HCT116 (cell line): ENCODE data around the gene ERBB4. TPM values are rescaled to one million over a fixed set of nuclear protein-coding genes. Genes with fewer than 3 reads are reported as not detected.

Experiments used
- ATAC-seq: fragments of 200-7000 bp; cut with Tn5 transposase; 2 replicates; pipeline ENCODE4 v1.9.1; 2020; ENCODE audit warnings: mild to moderate bottlenecking, moderate library complexity
- BruUV-seq: library from RNA; stranded (reverse); fragments of 400-500 nt; replicated peaks from 2 replicates; lab custom pipeline; 2021; lab: Mats Ljungman, UMichigan
- CTCF ChIA-PET: fragments of 300-600 bp; sonication (Branson Sonifier 250); formaldehyde crosslinking; loops from one replicate; lab custom pipeline; 2021; ENCODE audit warnings: antibody characterized with exemption; lab: Charles Lee
- POLR2A ChIA-PET: fragments of 300-600, 350-600 bp; sonication (Branson Sonifier 250); formaldehyde crosslinking; loops from one replicate; lab custom pipeline; 2021; ENCODE audit warnings: antibody characterized with exemption; lab: Charles Lee
- RAD21 ChIA-PET, 2 experiments: fragments of 300-600 bp; sonication (Branson Sonifier 250); formaldehyde crosslinking; loops; one replicate each; lab custom pipeline; 2023; ENCODE audit warnings: low total read pairs in 2 of 2; ENCODE audit not compliant: uncharacterized antibody in 2 of 2, unreplicated experiment in 2 of 2, low non-redundant PET in 1 of 2; lab: Charles Lee
- DNase-seq: peaks from one replicate; pipeline ENCODE4 v3.0.0-alpha.2; 2010; ENCODE audit warnings: low read depth, low spot score
- H2AFZ ChIP-seq: fragments of 200-600 bp; shearing (Covaris generic), sonication (generic); 2 replicates; pipeline ENCODE4 v1.6.1; 2017; ENCODE audit warnings: low read depth, mixed run types, mixed read lengths, antibody characterized with exemption, low read length; ENCODE audit not compliant: poor library complexity, severe bottlenecking
- H3K27ac ChIP-seq: 2 replicates; pipeline ENCODE4 v1.5.1; 2012; ENCODE audit warnings: low read depth, low read length
- H3K27me3 ChIP-seq: fragments of 200-600 bp; sonication (generic); 2 replicates; pipeline ENCODE4 v1.6.1; 2016; ENCODE audit warnings: mixed run types, low read length, mixed read lengths; ENCODE audit not compliant: insufficient read depth
- H3K36me3 ChIP-seq, 2 experiments: fragments of 200-500 bp in 1 of 2; fragments of 200-600 bp in 1 of 2; sonication (Bioruptor generic) in 1 of 2; sonication (generic) in 1 of 2; 2 replicates each; pipeline versions ENCODE4 v1.5.1 to v1.6.1; 2014 to 2016; ENCODE audit warnings: low read length in 2 of 2, inconsistent platforms in 1 of 2, mixed read lengths in 1 of 2, mixed run types in 1 of 2; ENCODE audit not compliant: insufficient read depth in 2 of 2, control insufficient read depth in 1 of 2
- H3K4me1 ChIP-seq, 2 experiments: fragments of 200-600 bp in 1 of 2; sonication (generic) in 1 of 2; 2 replicates each; pipeline versions ENCODE4 v1.5.1 to v1.6.1; 2012 to 2017; ENCODE audit warnings: low read length in 2 of 2, inconsistent platforms in 1 of 2, mild to moderate bottlenecking in 1 of 2, mixed read lengths in 1 of 2, mixed run types in 1 of 2, moderate library complexity in 1 of 2; ENCODE audit not compliant: insufficient read depth in 2 of 2, control insufficient read depth in 1 of 2
- H3K4me2 ChIP-seq: fragments of 200-600 bp; sonication (generic); 2 replicates; pipeline ENCODE4 v1.6.1; 2017; ENCODE audit warnings: mixed run types, low read length, mixed read lengths
- H3K4me3 ChIP-seq, 2 experiments: fragments of 200-600 bp in 1 of 2; sonication (generic) in 1 of 2; replicated peaks in 1 of 2; 2 replicates each; pipeline ENCODE4 v1.5.1; 2011 to 2016; ENCODE audit warnings: low read length in 2 of 2, control low read depth in 1 of 2, low read depth in 1 of 2, mild to moderate bottlenecking in 1 of 2, mixed read lengths in 1 of 2, mixed run types in 1 of 2
- H3K79me2 ChIP-seq: fragments of 200-600 bp; sonication (generic); 2 replicates; pipeline ENCODE4 v1.6.1; 2017; ENCODE audit warnings: mild to moderate bottlenecking, mixed run types, low read length, moderate library complexity, mixed read lengths; ENCODE audit not compliant: insufficient read depth
- H3K9ac ChIP-seq: fragments of 200-600 bp; sonication (generic); 2 replicates; pipeline ENCODE4 v1.6.1; 2016; ENCODE audit warnings: low read length, mixed read lengths
- H3K9me2 ChIP-seq: fragments of 200-600 bp; sonication (generic), shearing (Covaris generic); 2 replicates; pipeline ENCODE4 v1.6.1; 2017; ENCODE audit warnings: mixed run types, mild to moderate bottlenecking, moderate library complexity; ENCODE audit not compliant: insufficient read depth
- H3K9me3 ChIP-seq, 2 experiments: fragments of 200-500 bp in 1 of 2; fragments of 200-600 bp in 1 of 2; sonication (Bioruptor generic) in 1 of 2; sonication (generic) in 1 of 2; 2 replicates each; pipeline ENCODE4 v1.6.1; 2014 to 2017; ENCODE audit warnings: low read length in 2 of 2, mixed read lengths in 2 of 2, inconsistent platforms in 1 of 2, low read depth in 1 of 2, mild to moderate bottlenecking in 1 of 2, mixed run types in 1 of 2, moderate library complexity in 1 of 2; ENCODE audit not compliant: control insufficient read depth in 1 of 2, insufficient read depth in 1 of 2
- H4K20me1 ChIP-seq: fragments of 200-600 bp; sonication (generic), shearing (Covaris generic); 2 replicates; pipeline ENCODE4 v1.6.1; 2017; ENCODE audit warnings: mixed run types, mild to moderate bottlenecking, moderate library complexity; ENCODE audit not compliant: insufficient read depth
- EGR1 ChIP-seq: IDR thresholded peaks from 2 replicates; pipeline ENCODE4 v1.6.1; 2012; ENCODE audit warnings: low read depth
- EZH2phosphoT487 ChIP-seq: fragments of 200-600 bp; IDR thresholded peaks from 2 replicates; pipeline ENCODE4 v1.6.1; 2018; ENCODE audit warnings: antibody characterized with exemption, borderline replicate concordance
- POLR2A ChIP-seq: IDR thresholded peaks from 2 replicates; pipeline ENCODE4 v1.7.0; 2011; ENCODE audit warnings: borderline replicate concordance; ENCODE audit not compliant: insufficient read depth, insufficient read length; ENCODE audit errors: extremely low read depth
- RAD21 ChIP-seq: IDR thresholded peaks from 2 replicates; pipeline ENCODE4 v1.6.1; 2012; ENCODE audit warnings: low read depth, mild to moderate bottlenecking
- SP1 ChIP-seq: IDR thresholded peaks from 2 replicates; pipeline ENCODE4 v1.6.1; 2012; ENCODE audit warnings: low read depth
- SRF ChIP-seq: IDR thresholded peaks from 2 replicates; pipeline ENCODE4 v1.6.1; 2012; ENCODE audit warnings: low read depth
- YY1 ChIP-seq: IDR thresholded peaks from 2 replicates; pipeline ENCODE4 v1.6.1; 2011; ENCODE audit warnings: low read length, low read depth, moderate library complexity, mild to moderate bottlenecking; ENCODE audit not compliant: insufficient replicate concordance; ENCODE audit errors: extremely low read depth
- intact Hi-C: fragments of 100-400 bp; cut with micrococcal nuclease; formaldehyde crosslinking; loops from 2 replicates; pipeline ENCODE4 v1.10.0; 2022
- total RNA-seq: library from RNA; stranded (reverse); gene quantifications from one replicate; pipeline ENCODE4 v1.2.1, GENCODE V29; 2021; ENCODE audit not compliant: unreplicated experiment
- TF ChIP-seq, protein P1 (sequence below), 3 experiments: fragments of 200-600 bp in 1 of 3; sonication (generic) in 1 of 3; IDR thresholded peaks in 2 of 3; conservative IDR thresholded peaks in 1 of 3; 2 replicates each; pipeline ENCODE4 v1.5.1; 2012 to 2017; ENCODE audit warnings: low read depth in 2 of 3, low read length in 2 of 3, antibody characterized with exemption in 1 of 3, borderline replicate concordance in 1 of 3, control low read depth in 1 of 3, mild to moderate bottlenecking in 1 of 3, mixed read lengths in 1 of 3, mixed run types in 1 of 3, moderate library complexity in 1 of 3; ENCODE audit not compliant: insufficient read depth in 1 of 3
- TF ChIP-seq, protein P2 (sequence below): IDR thresholded peaks from 2 replicates; pipeline ENCODE4 v1.6.1; 2012; ENCODE audit warnings: low read depth
- TF ChIP-seq, protein P3 (sequence below): IDR thresholded peaks from 2 replicates; pipeline ENCODE4 v1.6.1; 2012

Gene ERBB4
- total RNA-seq, 1 experiment from 2014 or later, result 0.10 TPM

DNA sequence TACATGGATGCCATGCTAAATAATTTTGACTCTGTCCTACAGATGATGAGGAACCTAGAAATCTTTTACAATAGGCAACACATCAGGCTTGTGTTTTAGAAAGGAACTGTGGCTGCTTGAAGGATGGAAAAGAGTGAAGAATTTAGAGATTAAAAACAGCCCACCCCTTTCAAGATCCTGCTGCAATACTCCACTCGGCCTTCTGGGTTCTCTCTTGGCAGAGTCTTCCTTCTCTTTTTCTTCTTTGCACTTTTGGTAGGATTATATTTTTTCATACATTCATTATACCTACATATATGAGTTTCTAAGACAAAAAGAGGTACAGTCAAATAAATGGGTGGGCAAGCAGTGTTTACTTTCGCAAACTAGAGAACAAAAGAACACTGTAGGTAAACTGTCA is 474.3 kb downstream of the ERBB4 start:
- ChIA-PET POLR2A (no interaction called here), CTCF (no interaction called here)
- Histone ChIP-seq H3K9me2 (no peaks in the 10 kb centered on the region), H3K27ac (no peak overlapping the region)
- TF ChIP-seq, protein P1, sequence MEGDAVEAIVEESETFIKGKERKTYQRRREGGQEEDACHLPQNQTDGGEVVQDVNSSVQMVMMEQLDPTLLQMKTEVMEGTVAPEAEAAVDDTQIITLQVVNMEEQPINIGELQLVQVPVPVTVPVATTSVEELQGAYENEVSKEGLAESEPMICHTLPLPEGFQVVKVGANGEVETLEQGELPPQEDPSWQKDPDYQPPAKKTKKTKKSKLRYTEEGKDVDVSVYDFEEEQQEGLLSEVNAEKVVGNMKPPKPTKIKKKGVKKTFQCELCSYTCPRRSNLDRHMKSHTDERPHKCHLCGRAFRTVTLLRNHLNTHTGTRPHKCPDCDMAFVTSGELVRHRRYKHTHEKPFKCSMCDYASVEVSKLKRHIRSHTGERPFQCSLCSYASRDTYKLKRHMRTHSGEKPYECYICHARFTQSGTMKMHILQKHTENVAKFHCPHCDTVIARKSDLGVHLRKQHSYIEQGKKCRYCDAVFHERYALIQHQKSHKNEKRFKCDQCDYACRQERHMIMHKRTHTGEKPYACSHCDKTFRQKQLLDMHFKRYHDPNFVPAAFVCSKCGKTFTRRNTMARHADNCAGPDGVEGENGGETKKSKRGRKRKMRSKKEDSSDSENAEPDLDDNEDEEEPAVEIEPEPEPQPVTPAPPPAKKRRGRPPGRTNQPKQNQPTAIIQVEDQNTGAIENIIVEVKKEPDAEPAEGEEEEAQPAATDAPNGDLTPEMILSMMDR (IDR thresholded peaks at IDR 0.05 in 2 of 3, conservative IDR thresholded peaks at IDR 0.05 in 1 of 3; ENCODE audit: borderline replicate concordance in 1 of 3, insufficient read depth in 1 of 3, low read depth in 2 of 3, low read length in 2 of 3), result peak in 1 of 3 experiments; percentile 16; a peak in 1 of 6 replicates
- no peak for TF ChIP-seq SP1
- TF ChIP-seq, all 23 proteins: peak for 1
- Histone ChIP-seq H2AFZ (peak overlapping the region; percentile 41), H3K9me3 (no peaks in the 10 kb centered on the region), H3K27me3 (no peaks in the 10 kb centered on the region), H3K9ac (no peak overlapping the region), H3K4me1 (no peaks in the 10 kb centered on the region), H3K79me2 (no peaks in the 10 kb centered on the region), H3K36me3 (no peaks in the 10 kb centered on the region), H3K4me2 (no peak overlapping the region), H4K20me1 (no peaks in the 10 kb centered on the region), H3K4me3 (no peak overlapping the region)
- DNase-seq, result no peak
- BruUV-seq, result no TSS peak
- no peak for ATAC-seq
- intact Hi-C loops, result no loop called here
- RAD21 ChIA-PET, result no interaction called here

DNA sequence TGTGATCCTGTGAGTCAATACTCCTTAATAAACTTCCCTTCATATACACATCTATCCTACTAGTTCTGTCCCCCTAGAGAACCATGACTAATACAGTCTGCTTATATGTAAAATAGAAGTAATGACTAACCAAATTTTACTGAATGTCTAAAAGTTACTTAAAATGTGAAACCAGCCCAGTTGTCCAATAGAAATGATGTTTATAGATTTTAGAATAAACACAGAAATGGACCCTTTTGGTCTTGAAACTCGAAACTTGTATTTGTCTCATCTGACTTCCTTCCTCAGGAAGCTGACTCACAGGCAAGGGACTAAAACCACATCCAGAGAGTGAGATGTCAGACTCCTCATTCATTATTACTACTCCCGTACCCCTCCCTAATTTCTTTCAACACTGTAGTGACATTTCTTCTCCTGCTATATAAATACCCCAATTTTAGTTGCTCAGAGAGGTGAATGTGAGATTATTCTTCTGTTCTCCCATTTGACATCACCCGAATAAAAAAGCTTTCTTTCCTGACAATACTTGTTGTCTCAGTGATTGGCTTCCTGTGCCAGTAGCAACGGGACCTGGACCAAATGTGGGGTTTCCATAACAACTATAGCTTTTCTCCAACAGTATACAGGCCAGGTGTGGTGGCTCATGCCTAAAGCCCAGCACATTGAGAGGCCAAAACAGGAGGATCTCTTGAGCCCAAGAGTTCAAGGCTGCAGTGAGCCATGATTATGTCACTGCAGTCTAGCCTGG is 486.0 kb downstream of the ERBB4 start:
- CTCF ChIA-PET, result no interaction called here
- Histone ChIP-seq H2AFZ (no peak overlapping the region), H3K27me3 (no peaks in the 10 kb centered on the region), H3K9me2 (no peaks in the 10 kb centered on the region), H3K9me3 (no peaks in the 10 kb centered on the region; a peak in 1 of 4 replicates), H3K9ac (no peak overlapping the region), H3K79me2 (no peaks in the 10 kb centered on the region), H4K20me1 (no peaks in the 10 kb centered on the region), H3K4me3 (no peak overlapping the region), H3K27ac (no peak overlapping the region), H3K4me1 (no peaks in the 10 kb centered on the region), H3K36me3 (no peaks in the 10 kb centered on the region), H3K4me2 (no peak overlapping the region)
- BruUV-seq, result no TSS peak
- ATAC-seq (no peak), DNase-seq (no peak)
- intact Hi-C loops, result no loop called here
- POLR2A ChIA-PET, result no interaction called here
- RAD21 ChIA-PET, result no interaction called here
- TF ChIP-seq, protein P1 (IDR thresholded peaks at IDR 0.05 in 2 of 3, conservative IDR thresholded peaks at IDR 0.05 in 1 of 3; ENCODE audit: borderline replicate concordance in 1 of 3, insufficient read depth in 1 of 3, low read depth in 2 of 3, low read length in 2 of 3), result no peak
- TF ChIP-seq, protein P2, sequence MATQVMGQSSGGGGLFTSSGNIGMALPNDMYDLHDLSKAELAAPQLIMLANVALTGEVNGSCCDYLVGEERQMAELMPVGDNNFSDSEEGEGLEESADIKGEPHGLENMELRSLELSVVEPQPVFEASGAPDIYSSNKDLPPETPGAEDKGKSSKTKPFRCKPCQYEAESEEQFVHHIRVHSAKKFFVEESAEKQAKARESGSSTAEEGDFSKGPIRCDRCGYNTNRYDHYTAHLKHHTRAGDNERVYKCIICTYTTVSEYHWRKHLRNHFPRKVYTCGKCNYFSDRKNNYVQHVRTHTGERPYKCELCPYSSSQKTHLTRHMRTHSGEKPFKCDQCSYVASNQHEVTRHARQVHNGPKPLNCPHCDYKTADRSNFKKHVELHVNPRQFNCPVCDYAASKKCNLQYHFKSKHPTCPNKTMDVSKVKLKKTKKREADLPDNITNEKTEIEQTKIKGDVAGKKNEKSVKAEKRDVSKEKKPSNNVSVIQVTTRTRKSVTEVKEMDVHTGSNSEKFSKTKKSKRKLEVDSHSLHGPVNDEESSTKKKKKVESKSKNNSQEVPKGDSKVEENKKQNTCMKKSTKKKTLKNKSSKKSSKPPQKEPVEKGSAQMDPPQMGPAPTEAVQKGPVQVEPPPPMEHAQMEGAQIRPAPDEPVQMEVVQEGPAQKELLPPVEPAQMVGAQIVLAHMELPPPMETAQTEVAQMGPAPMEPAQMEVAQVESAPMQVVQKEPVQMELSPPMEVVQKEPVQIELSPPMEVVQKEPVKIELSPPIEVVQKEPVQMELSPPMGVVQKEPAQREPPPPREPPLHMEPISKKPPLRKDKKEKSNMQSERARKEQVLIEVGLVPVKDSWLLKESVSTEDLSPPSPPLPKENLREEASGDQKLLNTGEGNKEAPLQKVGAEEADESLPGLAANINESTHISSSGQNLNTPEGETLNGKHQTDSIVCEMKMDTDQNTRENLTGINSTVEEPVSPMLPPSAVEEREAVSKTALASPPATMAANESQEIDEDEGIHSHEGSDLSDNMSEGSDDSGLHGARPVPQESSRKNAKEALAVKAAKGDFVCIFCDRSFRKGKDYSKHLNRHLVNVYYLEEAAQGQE, result no peak
- no peak for TF ChIP-seq EGR1
- TF ChIP-seq EZH2phosphoT487, result no peak
- TF ChIP-seq, protein P3, sequence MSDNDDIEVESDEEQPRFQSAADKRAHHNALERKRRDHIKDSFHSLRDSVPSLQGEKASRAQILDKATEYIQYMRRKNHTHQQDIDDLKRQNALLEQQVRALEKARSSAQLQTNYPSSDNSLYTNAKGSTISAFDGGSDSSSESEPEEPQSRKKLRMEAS, result no peak
- TF ChIP-seq YY1, result no peak
- no peak for TF ChIP-seq SRF
- no peak for TF ChIP-seq RAD21
- no peak for TF ChIP-seq POLR2A
